SK-N-DZ (cell line): ENCODE results near the gene TPT1. TPM values are rescaled to one million over a fixed set of nuclear protein-coding genes. Genes with fewer than 3 reads are reported as not detected.
A peak's percentile ranks its signal among the peaks of the same experiment; 100 is the strongest.
"Not testable (repeated sequence)": the region's sequence is repeated elsewhere in the genome, so short reads cannot be mapped to it uniquely, and the experiment has no call there.

Experiments used
- DNase-seq: peaks from one replicate; pipeline ENCODE4 v3.0.0-alpha.2; 2015; ENCODE audit warnings: low spot score
- polyA plus RNA-seq, 2 experiments: library from polyadenylated mRNA; depleted of rRNA; stranded (reverse); fragments of >200 nt; gene quantifications; 2 replicates each; pipeline ENCODE4 v1.2.3, GENCODE V29; 2014

The TPT1 gene
- polyA plus RNA-seq (2014; cell fraction: cytosol; rRNA removed) = 2,440 and 2,961 TPM in 2 replicates
- polyA plus RNA-seq (2014; cell fraction: nucleus; rRNA removed) = 1,300 and 1,726 TPM in 2 replicates

- DNase-seq = peak; percentile 97
Observed at GRCh38 chr13:45341034-45341798, at the start of gene TPT1. Gene TPT1, minus strand, starts transcription at chr13:45341183. Its CDS starts 114 bp downstream, at chr13:45341069.

GRCh38 chr13:45390348-45390747 is 49.4 kb upstream of the TPT1 start:
- not testable (repeated sequence) for DNase-seq

- no peak for DNase-seq
Observed at GRCh38 chr13:45388664-45389063, 47.7 kb upstream of the TPT1 start.

- DNase-seq = not testable (repeated sequence)
Observed at GRCh38 chr13:45386892-45387575, 46.1 kb upstream of the TPT1 start.

- DNase-seq = no peak
Observed at GRCh38 chr13:45385907-45386553, 45.0 kb upstream of the TPT1 start.

- no peak for DNase-seq
Observed at GRCh38 chr13:45385320-45385719, 44.3 kb upstream of the TPT1 start.

- no peak for DNase-seq
Observed at GRCh38 chr13:45384474-45385174, 43.6 kb upstream of the TPT1 start.

- DNase-seq = not testable (repeated sequence)
Observed at GRCh38 chr13:45382739-45383138, 41.8 kb upstream of the TPT1 start.

- DNase-seq = no peak
Observed at GRCh38 chr13:45381196-45381595, 40.2 kb upstream of the TPT1 start.

GRCh38 chr13:45380708-45381107 is 39.7 kb upstream of the TPT1 start:
- not testable (repeated sequence) for DNase-seq

GRCh38 chr13:45379516-45379915 is 38.5 kb upstream of the TPT1 start:
- not testable (repeated sequence) for DNase-seq

GRCh38 chr13:45378786-45379185 is 37.8 kb upstream of the TPT1 start:
- not testable (repeated sequence) for DNase-seq

- not testable (repeated sequence) for DNase-seq
Observed at GRCh38 chr13:45377314-45377713, 36.3 kb upstream of the TPT1 start.

GRCh38 chr13:45376651-45377050 is 35.7 kb upstream of the TPT1 start:
- DNase-seq = not testable (repeated sequence)

- no peak for DNase-seq
Observed at GRCh38 chr13:45374917-45375316, 33.9 kb upstream of the TPT1 start.

GRCh38 chr13:45373162-45373547 is 32.2 kb upstream of the TPT1 start:
- no peak for DNase-seq

- peak; percentile 73 for DNase-seq
Observed at GRCh38 chr13:45372189-45373161, 31.5 kb upstream of the TPT1 start.

GRCh38 chr13:45370922-45371406 is 30.0 kb upstream of the TPT1 start:
- DNase-seq = no peak

GRCh38 chr13:45369116-45369515 is 28.1 kb upstream of the TPT1 start:
- no peak for DNase-seq

- no peak for DNase-seq
Observed at GRCh38 chr13:45368571-45368970, 27.6 kb upstream of the TPT1 start.
